ENCODE data around the gene ZNF680.
A peak's percentile ranks its signal among the peaks of the same experiment; 100 is the strongest.
"Not testable (repeated sequence)": the region's sequence is repeated elsewhere in the genome, so short reads cannot be mapped to it uniquely, and the experiment has no call there.

ZNF680 gene

DNA sequence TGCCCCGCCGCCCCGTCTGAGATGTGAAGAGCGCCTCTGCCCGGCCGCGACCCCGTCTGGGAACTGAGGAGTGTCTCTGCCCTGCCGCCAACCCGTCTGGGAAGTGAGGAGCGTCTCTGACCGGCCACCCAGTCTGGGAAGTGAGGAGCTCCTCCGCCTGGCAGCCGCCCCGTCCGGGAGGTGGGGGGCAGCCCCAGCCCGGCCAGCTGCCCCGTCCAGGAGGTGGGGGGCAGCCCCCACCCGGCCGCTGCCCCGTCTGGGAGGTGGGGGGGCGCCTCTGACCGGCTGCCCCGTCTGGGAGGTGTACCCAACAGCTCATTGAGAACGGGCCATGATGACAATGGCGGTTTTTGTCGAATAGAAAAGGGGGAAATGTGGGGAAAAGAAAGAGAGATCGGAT, 8.7 kb downstream of the ZNF680 start:
- not testable (repeated sequence) for DNase-seq

DNA sequence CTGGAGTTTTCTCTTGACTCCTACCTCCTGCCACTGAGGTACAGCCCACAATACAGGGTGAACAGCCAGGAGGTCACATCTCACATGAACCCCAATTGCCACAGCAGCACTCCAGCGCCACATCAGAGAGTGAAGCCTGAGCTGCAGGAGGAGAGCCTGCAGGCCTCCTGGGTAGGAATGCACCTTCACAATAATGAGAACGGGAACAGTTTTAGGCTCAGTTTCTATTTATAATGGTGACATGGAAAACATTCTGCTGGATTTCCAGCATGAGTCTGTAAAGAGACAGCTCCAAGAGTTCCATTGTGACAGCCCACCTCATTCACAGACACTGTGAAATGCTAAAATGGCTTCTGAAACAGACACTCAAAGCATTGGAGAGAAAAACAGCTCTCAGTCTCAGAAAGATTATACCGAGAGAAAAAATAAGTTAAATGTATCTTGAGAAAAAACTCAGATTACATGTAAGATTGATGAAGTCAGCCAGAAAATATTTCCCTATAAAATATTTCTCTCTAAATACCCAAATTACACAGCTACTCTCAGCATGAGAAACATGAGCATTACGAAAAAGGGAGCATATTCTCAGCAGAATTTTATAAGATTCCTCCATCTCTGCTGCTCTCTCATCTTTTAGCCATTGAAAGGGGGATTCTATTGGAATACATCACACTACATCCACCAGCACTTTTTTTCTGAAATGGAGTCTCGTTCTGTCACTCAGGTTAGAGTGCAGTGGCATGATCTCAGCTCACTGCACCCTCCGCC, 11.3 kb downstream of the ZNF680 start:
- no peak for DNase-seq

DNA sequence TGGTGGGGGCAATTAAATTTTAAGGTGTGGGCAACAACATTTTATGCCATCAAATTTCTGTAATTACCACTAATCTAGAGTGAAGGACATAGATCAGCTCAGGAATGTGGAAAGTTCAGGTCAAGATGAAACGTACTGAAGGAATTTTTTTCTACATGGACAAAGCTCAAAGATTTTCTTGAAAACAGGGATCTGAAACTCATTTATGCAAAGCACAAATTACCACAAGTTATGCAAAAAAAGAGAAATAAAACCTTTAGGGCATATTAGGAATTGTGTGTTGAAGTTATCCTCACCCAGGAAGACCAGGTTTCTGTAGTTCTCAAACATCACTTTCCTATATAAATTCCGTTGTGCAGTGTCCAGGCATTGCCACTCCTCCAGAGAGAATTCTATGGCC, 18.9 kb downstream of the ZNF680 start:
- no peak for DNase-seq

DNA sequence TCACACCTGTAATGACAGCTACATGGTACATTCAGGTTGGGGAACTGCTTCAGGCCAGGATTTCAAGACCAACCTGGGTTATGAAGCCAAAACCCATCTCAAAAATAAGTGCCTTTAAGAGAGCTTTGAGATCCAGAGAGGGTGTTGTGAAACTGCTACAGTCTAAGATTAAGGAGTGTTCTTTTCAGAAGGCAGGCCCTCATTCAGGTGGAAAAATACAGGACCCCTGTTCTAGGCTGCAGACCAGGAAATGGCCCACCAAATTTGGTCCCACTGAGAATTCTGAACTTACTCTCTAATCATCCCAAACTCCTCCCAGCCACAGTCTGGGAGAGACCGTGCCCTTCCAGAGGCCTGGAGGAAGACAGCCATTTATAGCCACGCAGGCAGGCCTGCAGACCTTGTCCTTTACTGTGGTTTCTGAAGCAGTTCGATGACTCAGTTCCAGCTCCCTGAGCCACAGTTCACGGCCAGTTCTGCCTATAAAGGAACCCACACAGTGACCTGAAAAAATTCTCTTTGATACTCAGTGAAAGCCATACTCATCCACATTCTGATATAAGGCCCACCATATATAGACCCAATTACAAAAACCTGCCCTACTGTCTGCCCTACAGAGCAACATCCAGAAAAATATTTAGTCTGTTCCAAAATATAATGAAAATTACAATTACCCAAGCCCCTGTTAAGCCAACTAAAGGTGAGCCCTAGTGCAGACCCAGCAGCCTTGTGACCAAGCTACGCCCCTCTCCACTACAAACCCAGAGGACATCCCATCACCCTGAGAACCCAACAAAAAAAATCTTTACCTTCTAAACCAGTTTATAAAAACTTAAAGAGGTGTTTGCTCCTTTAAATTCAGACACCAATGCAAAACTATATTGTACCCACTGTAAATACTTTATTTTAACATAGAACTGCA, 21.2 kb downstream of the ZNF680 start:
- DNase-seq: peak; percentile 49

DNA sequence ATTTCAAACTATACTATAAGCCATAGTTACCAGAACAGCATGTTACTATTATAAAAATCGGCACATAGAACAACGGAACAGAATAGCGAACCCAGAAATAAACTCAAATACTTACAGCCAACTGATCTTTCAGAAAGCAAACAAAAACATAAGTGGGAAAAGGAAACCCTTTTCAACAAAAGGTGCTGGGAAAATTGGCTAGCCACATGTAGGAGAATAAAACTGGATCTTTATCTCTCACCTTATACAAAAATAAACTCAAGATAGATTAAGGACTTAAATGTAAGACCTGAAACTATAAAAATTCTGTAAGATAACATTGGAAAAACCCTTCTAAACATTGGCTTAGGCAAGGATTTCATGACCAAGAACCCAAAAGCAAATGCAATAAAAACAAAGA, 29.1 kb downstream of the ZNF680 start:
- DNase-seq: no peak

DNA sequence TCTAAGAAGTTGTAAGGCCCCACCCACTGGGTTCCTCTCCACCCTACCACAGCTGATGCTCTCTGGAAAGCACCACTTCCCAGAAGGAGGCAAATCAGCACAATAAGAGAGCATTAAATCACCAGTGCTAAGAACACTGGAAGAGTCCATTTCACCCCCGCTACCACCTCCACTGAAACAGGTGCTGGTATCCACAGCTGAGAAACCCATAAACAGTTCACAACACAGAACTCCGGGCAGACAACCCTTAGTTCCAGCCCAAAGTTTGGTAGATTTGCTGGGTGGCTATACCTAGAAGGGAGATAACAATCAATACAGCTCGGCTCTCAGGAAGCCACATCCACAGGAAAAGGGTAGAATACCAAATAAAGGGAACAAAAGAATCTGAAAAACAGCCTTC, 34.1 kb downstream of the ZNF680 start:
- DNase-seq: no peak

DNA sequence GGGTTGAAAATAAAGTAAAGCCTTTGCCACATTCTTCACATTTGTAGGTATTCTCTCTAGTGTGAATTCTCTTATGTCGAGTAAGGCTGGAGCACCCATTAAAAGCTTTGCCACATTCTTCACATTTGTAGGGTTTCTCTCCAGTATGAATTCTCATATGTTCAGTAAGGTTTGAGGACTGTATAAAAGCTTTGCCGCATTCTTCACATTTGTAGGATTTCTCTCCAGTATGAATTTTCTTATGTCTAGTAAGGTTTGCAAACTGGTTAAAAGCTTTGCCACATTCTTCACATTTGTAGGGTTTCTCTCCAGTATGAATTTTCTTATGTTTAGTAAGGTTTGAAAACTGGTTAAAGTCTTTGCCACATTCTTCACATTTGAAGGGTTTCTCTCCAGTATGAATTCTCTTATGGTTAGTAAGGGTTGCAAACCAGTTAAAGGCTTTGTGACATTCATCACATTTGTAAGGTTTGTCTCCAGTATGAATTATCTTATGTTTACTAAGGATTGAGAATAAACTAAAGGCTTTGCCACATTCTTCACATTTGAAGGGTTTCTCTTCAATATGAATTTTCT, 41.4 kb downstream of the ZNF680 start:
- no peak for DNase-seq

DNA sequence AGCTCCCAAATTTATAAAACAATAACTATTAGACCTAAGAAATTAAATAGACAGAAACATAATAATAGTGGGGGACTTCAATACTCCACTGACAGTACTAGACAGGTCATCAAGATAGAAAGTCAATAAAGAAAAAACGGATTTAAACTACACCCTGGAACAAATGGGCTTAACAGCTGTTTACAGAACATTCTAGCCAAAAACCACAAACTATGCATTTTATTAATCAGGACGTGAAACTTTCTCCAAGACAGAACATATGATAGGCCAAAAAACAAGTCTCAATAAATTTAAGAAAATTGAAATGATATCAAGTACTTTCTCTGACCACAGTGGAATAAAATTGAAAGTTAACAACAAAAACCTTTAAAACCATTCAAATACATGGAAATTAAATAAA, 46.4 kb downstream of the ZNF680 start:
- no peak for DNase-seq

DNA sequence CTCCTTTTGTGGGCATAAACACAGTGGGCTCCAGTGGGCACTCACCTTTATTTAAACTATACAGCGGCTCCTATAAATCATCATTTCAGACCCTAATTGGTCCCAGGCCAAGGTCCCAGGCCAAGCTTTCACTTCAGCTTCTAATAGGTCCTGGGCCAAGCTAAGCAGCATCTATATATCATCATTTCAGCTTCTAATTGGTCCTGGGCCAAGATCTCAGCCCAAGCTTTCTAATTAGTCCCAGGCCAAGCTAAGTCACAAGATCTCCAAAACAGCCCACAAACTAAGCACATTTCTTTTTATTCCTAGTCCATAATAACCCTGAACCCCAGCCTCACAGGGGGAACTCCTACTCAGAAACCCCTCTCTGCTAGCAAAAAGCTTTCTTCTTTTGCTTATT, 47.1 kb downstream of the ZNF680 start:
- DNase-seq: no peak

DNA sequence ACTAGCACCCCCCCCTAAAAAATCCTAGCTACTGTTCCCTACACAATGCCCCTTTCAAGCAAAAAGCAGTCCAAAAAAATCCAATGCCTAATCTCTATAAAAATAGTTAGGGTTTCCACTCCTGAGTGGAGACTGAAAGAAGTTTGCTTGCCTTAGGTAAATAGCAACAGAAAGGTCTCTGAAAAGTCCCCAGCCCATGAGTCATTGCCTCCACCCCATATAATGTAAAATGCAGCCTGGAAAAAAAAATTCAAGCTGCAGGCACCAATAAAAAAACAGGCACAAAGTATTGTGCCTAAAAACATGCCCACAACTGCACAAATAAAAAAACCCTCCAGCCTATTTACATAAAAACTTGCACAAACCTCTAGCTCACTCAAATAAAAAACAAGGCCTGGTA, 47.5 kb downstream of the ZNF680 start:
- DNase-seq: no peak

DNA sequence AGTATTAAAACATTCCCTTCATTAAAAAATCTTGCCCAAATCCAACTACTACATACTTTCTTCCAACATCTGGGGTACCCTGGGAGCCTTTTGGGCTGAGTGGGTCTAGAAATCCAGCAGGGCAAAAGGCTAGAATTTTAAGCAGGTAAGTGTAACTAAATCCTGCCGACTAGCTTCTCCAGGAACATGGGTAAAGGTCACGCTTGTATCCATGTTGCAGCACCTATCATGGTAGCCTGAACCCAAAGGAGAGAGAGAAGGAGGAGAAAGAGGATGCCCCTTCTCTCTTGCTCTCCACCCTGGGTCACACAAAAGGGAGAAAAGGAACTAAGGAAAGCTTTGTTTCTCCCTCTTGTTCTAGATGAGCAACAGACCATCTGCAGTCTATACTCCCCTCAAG, 53.3 kb downstream of the ZNF680 start:
- DNase-seq: no peak

DNA sequence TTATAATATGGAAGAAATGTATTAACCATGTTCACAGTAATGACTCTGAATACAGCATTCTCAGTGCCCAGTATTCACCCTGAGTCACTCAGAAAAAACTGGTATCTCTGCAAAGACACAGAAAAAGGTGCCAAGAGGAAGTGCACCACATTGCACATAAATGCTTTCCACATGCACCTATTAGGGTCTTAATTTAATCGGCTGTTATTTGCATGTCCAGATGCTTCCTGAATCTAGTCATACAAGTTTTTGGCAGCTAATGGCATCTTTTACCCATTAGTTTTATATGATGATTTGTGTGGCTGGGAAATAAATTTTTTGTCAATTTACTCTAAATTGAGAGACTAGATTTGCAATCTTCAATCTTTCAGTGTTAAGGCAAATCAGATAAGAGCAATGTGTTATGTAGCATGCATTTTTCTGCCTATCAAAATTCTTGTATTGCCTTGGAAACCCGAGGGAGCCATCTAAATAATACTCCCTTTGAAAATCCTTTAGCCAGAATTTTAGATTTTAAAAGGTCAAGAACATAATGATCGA, 58.2 kb downstream of the ZNF680 start:
- DNase-seq: no peak

DNA sequence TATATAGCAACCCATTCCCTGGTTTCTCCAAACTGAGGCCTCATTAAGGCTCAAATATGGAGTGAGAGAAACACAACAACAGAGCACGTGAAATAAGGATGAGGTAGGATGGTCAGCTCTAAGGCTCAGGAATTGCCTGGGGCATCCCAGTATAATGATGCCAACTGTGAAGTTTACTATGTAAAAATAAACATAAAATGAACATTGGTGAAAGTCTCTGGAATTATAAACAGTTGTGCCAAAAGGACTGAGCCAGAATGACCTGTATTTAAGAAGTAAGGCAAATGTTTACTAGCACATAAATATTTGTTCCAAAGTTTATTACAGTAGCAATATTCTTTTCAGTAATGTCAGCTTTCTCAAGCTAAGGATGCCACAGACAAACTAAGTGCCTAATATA, 64.6 kb downstream of the ZNF680 start:
- DNase-seq: no peak

DNA sequence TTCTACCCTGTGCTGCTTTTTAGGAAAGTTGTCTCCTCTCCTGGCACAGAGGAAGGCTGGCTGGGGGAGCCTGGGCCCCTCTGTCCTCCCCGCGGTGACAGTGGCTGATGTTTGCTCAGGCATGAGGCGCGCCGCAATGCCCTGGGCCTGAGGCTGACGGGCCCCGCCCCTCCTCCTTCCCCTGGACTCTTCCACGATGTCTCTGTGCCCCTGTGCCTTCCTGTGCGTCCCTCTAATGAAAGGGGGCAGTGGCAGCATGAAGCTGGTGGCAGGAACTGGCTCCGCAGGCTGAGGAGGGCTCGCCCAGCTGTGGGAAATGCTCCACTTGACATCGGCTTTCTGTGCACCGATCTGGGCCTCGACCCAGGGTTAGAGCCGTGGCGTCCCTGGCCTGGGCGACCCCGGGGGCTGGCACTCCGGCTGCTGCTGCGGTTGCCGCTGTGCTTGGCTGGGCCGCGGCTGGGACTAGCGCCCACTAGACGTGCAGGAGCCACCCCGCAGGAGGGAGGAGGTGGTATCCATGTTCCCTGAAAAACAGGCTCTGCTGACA, 67.9 kb downstream of the ZNF680 start:
- DNase-seq: peak; percentile 31

DNA sequence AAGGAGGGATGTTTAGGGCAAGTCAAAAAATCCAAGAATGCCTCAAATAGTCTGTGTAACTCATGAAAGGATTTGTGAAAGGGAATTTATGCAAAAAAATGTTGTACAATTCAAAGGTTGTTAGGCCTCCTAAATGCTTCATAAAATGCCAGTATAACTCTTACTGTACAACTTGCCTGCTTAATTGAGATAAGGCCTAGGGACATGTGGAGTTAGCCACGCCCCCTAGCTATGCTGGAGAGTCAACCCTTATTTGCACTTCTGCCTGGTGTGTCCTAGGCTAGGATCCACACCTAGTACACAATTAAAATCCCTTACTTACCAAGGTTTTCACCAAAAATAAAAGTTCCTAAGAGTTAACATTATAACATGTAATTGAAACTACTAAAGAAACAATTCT, 77.2 kb downstream of the ZNF680 start:
- no peak for DNase-seq

All from left hindlimb (tissue), 1 donor.